HepG2 (cell line): Measurements from ENCODE around the gene ARPC1A. TPM values are rescaled to one million over a fixed set of nuclear protein-coding genes. Genes with fewer than 3 reads are reported as not detected.

Experiments used
- CEBPG ChIP-seq: IDR thresholded peaks from 2 replicates; pipeline ENCODE4 v1.6.1; 2016
- CHD2 ChIP-seq: IDR thresholded peaks from 2 replicates; pipeline ENCODE4 v1.6.1; 2011; ENCODE audit warnings: low read depth, low read length, improper control_type of control experiment
- DMTF1 ChIP-seq: sonication (generic); formaldehyde crosslinking; IDR thresholded peaks from 2 replicates; pipeline ENCODE4 v1.4.0; 2020; ENCODE audit warnings: mild to moderate bottlenecking, missing genetic modification reagents
- ELF1 ChIP-seq: sonication (generic); formaldehyde crosslinking; IDR thresholded peaks from 2 replicates; pipeline ENCODE4 v1.4.0; 2020; ENCODE audit warnings: missing genetic modification reagents
- FOXK1 ChIP-seq: sonication (generic); formaldehyde crosslinking; IDR thresholded peaks from 2 replicates; pipeline ENCODE4 v1.4.0; 2020; ENCODE audit warnings: low read depth, missing genetic modification reagents, borderline replicate concordance
- GPN1 ChIP-seq: sonication (generic); formaldehyde crosslinking; IDR thresholded peaks from 2 replicates; pipeline ENCODE4 v1.5.1; 2020; ENCODE audit warnings: missing genetic modification reagents, borderline replicate concordance
- GZF1 ChIP-seq: sonication (generic); formaldehyde crosslinking; IDR thresholded peaks from 2 replicates; pipeline ENCODE4 v1.5.1; 2020; ENCODE audit warnings: mild to moderate bottlenecking, missing genetic modification reagents
- JDP2 ChIP-seq: sonication (generic); formaldehyde crosslinking; IDR thresholded peaks from 2 replicates; pipeline ENCODE4 v1.8.1; 2022; ENCODE audit warnings: missing genetic modification reagents, borderline replicate concordance
- RAD51 ChIP-seq: fragments of 450-650 bp; IDR thresholded peaks from 2 replicates; pipeline ENCODE4 v1.6.1; 2016; ENCODE audit warnings: borderline replicate concordance
- SCMH1 ChIP-seq: sonication (generic); formaldehyde crosslinking; IDR thresholded peaks from 2 replicates; pipeline ENCODE4 v1.9.0; 2021; ENCODE audit warnings: missing genetic modification reagents, mild to moderate bottlenecking, borderline replicate concordance
- SRSF4 ChIP-seq: fragments of 200-400 bp; formaldehyde crosslinking; IDR thresholded peaks from one replicate; pipeline ENCODE4 v1.6.1; 2018; ENCODE audit warnings: mild to moderate bottlenecking, low read depth, low read length, moderate library complexity; ENCODE audit not compliant: poor library complexity, severe bottlenecking
- TFDP1 ChIP-seq: IDR thresholded peaks from 2 replicates; pipeline ENCODE4 v1.6.1; 2016; ENCODE audit warnings: missing compliant biosample characterization, missing genetic modification reagents, borderline replicate concordance
- THAP11 ChIP-seq: IDR thresholded peaks from 2 replicates; pipeline ENCODE4 v1.6.1; 2016; ENCODE audit warnings: missing biosample characterization, missing genetic modification reagents
- ZBTB2 ChIP-seq: sonication (generic); formaldehyde crosslinking; IDR thresholded peaks from 2 replicates; pipeline ENCODE4 v1.8.0; 2022; ENCODE audit warnings: low read depth, missing genetic modification reagents
- ZFP36L2 ChIP-seq: sonication (generic); formaldehyde crosslinking; IDR thresholded peaks from 2 replicates; pipeline ENCODE4 v1.4.0; 2020; ENCODE audit warnings: missing genetic modification reagents
- ZNF224 ChIP-seq: sonication (generic); formaldehyde crosslinking; IDR thresholded peaks from 2 replicates; pipeline ENCODE4 v1.5.0; 2020; ENCODE audit warnings: mild to moderate bottlenecking, missing genetic modification reagents
- ZNF317 ChIP-seq: sonication (generic); formaldehyde crosslinking; IDR thresholded peaks from 2 replicates; pipeline ENCODE4 v1.5.0; 2020; ENCODE audit warnings: mild to moderate bottlenecking, missing genetic modification reagents
- ZNF563 ChIP-seq: sonication (generic); formaldehyde crosslinking; IDR thresholded peaks from 2 replicates; pipeline ENCODE4 v1.8.0; 2022; ENCODE audit warnings: mild to moderate bottlenecking, moderate library complexity, missing genetic modification reagents
- ZNF710 ChIP-seq: sonication (generic); formaldehyde crosslinking; IDR thresholded peaks from 2 replicates; pipeline ENCODE4 v1.5.0; 2020; ENCODE audit warnings: mild to moderate bottlenecking, missing genetic modification reagents, borderline replicate concordance
- ZNF790 ChIP-seq: sonication (generic); formaldehyde crosslinking; IDR thresholded peaks from 2 replicates; pipeline ENCODE4 v1.8.0; 2022; ENCODE audit warnings: missing genetic modification reagents, mild to moderate bottlenecking, borderline replicate concordance
- ZSCAN9 ChIP-seq: IDR thresholded peaks from 2 replicates; pipeline ENCODE4 v1.6.1; 2016; ENCODE audit warnings: borderline replicate concordance
- polyA plus RNA-seq, 8 experiments: library from polyadenylated mRNA; depleted of rRNA in 3 of 8; stranded (reverse) in 7 of 8; unstranded in 1 of 8; fragments of >200 nt; fragmentation: Illumina TruSeq in 4 of 8; extraction: Trizol in 4 of 8; gene quantifications; 2 replicates each; pipeline versions ENCODE4 v1.2.1 to v1.2.3, GENCODE V29; 2011 to 2016; ENCODE audit warnings: low read depth in 4 of 8, missing spikeins in 1 of 8, mixed read lengths in 1 of 8; ENCODE audit not compliant: insufficient read depth in 1 of 8
- total RNA-seq, 5 experiments: library from RNA; depleted of rRNA; stranded (reverse); fragments of >200 nt; fragmentation: Illumina TruSeq; extraction: Trizol; gene quantifications; 2 replicates each; pipeline ENCODE4 v1.2.3, GENCODE V29; 2016; ENCODE audit warnings: low read depth in 1 of 5
- TF ChIP-seq, protein P1 (sequence below): sonication (generic); formaldehyde crosslinking; conservative IDR thresholded peaks from 2 replicates; pipeline ENCODE4 v1.5.0; 2020; ENCODE audit warnings: missing genetic modification reagents

The ARPC1A gene
- total and polyA plus RNA-seq, 2 of the 13 experiments (the other 11 are each of a cell fraction or from before 2014, with no cell fraction given) = 44.3 to 88.5 TPM

DNA sequence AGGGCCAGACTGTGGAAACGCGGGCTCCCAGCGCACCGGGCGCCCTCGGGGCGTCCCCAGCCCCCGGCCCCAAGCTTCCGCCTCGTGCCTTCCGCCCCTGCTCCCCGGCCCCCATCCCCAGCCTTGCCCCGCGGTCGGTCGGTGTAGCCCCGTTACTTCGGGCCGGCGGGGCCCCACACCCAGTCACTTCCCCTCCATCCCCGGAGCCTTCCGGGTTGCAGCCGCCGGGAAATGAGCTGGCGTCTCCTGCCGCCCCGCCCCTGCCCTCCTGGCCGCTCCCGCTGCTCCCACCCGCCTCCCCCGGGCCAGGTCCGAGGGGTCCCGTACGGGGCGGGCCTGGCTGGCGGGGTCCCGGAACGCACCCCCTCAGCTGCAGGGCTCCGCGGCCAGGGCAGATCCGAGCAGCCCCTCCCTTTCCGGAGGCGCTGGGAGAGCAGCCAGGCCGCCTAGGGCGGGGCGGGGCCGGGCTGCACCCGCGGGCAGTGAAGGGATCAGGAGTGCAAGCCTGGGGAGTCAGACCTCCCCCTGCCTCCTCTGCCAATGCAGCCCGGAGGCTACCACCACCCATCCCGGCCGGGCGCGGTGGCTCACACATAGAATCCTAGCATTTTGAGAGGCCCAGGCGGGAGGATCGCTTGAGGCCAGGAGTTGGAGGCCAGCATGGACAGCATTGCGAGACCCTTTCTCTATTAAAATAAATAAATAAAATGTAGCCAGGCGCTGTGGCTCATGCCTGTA is 49.5 kb downstream of the ARPC1A start (continued):
- TF ChIP-seq TFDP1 = no peak
- no peak for TF ChIP-seq ZNF710 (CRISPR knock-in tag)
- TF ChIP-seq GZF1 (CRISPR knock-in tag) = no peak
- no peak for TF ChIP-seq ZFP36L2 (CRISPR knock-in tag)
- TF ChIP-seq ZNF563 (CRISPR knock-in tag) = peak; percentile 61; the same call in 1 of the 2 replicates
- no peak for TF ChIP-seq GPN1 (CRISPR knock-in tag)
- no peak for TF ChIP-seq SCMH1 (CRISPR knock-in tag)
- no peak for TF ChIP-seq DMTF1 (CRISPR knock-in tag)
- TF ChIP-seq ELF1 = peak; percentile 58; the same call in 1 of the 2 replicates
- TF ChIP-seq, protein P1, sequence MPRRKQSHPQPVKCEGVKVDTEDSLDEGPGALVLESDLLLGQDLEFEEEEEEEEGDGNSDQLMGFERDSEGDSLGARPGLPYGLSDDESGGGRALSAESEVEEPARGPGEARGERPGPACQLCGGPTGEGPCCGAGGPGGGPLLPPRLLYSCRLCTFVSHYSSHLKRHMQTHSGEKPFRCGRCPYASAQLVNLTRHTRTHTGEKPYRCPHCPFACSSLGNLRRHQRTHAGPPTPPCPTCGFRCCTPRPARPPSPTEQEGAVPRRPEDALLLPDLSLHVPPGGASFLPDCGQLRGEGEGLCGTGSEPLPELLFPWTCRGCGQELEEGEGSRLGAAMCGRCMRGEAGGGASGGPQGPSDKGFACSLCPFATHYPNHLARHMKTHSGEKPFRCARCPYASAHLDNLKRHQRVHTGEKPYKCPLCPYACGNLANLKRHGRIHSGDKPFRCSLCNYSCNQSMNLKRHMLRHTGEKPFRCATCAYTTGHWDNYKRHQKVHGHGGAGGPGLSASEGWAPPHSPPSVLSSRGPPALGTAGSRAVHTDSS (CRISPR knock-in tag) = no peak
- TF ChIP-seq CEBPG = no peak
- TF ChIP-seq SRSF4 = no peak
- peak; percentile 56 for TF ChIP-seq THAP11 (CRISPR knock-in tag)
- TF ChIP-seq ZNF317 (CRISPR knock-in tag) = no peak
- 0 out of 2 replicates have a peak, but pooled peaks have one; percentile 18 for TF ChIP-seq ZSCAN9 (CRISPR knock-in tag)
- no peak for TF ChIP-seq FOXK1 (CRISPR knock-in tag)
- no peak for TF ChIP-seq RAD51
- TF ChIP-seq ZBTB2 (CRISPR knock-in tag) = peak; percentile 83
- no peak for TF ChIP-seq ZNF224 (CRISPR knock-in tag)
- no peak for TF ChIP-seq JDP2 (CRISPR knock-in tag)
- no peak for TF ChIP-seq ZNF790 (CRISPR knock-in tag)
- no peak for TF ChIP-seq CHD2
